Medulla oblongata (tissue), 1 donor: ENCODE data around the gene SERPINB1.

Source experiments
- DNase-seq: peaks from one replicate; pipeline ENCODE4 v3.0.0-alpha.2; 2015; ENCODE audit errors: extremely low spot score

The SERPINB1 gene

DNA sequence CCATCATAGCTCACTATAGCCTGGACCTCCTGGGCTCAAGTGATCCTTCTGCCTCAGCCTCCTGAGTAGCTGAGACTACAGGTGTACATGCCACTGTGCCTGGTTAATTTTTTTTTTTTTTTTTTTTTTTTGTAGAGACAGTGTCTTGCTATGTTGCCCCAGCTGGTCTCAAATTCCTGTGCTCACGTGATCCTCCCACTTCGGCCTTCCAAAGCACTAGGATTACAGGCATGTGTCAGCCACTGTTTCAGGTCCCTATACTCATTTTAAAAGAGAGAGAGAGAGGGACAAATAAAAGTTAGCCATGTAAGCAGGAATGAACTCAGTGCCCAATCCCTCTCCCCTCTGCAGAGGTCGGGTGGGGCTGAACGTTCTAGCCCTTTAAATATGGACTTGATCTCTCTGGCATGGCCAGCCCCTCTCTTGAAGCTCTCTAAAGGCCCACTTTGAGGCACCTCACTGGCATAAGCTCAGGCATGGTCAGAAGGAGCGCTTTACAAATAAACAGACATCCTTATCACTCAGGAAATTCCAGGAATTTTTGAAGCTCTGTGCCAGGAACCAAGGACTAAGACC lies 9.0 kb upstream of the SERPINB1 start:
- DNase-seq = no peak

DNA sequence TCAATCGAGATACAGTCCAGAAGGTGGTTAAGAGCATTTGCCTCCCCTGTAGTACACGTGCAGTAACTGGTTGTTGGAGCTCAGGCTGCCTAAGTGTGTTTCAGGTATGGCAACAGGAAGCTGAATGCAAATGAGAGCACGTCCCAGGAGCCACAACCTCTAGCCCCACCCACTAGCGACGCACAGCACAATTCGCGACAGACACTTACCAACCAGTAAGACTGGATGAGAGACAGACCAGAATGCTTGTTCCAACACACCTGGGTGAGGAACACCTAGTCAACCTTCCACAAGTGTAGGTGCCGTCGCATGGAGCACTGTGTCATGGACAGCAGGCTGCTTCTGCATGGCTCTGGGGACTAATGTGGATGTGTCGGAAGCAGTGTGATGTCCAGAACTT lies 7.2 kb upstream of the SERPINB1 start:
- no peak for DNase-seq

DNA sequence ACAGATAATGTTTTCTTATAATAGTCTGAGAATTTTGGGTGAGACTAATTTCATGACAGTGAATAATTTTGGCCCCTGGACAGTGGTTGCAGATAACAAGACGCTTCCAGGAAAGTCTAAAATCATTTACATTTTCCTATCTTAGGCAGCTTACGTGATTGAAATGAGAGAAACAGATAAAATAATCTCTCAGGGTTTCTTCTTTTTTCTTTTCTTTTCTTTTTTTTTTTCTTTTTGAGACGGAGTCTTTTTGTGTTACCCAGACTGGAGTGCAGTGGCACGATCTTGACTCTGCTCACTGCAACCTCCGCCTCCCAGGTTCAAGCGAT lies 4.2 kb upstream of the SERPINB1 start:
- no peak for DNase-seq

DNA sequence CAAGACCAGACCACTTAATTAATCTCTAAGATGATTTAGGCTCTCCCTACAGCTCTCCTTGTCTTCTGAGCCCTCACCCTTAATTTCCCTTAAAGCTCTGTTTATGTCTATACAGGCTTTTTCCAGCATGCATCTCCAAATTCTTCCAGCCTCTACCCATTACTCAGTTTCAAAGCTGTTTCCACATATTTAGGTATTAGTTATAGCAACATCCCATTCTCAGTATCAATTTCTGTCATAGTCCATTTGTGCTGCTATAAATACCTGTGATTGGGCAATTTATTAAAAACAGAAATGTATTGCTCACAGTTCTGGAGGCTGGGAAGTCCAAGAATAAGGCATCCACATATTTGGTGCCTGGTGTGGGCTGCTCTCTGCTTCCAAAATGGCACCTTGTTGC lies 2.3 kb upstream of the SERPINB1 start:
- no peak for DNase-seq

DNA sequence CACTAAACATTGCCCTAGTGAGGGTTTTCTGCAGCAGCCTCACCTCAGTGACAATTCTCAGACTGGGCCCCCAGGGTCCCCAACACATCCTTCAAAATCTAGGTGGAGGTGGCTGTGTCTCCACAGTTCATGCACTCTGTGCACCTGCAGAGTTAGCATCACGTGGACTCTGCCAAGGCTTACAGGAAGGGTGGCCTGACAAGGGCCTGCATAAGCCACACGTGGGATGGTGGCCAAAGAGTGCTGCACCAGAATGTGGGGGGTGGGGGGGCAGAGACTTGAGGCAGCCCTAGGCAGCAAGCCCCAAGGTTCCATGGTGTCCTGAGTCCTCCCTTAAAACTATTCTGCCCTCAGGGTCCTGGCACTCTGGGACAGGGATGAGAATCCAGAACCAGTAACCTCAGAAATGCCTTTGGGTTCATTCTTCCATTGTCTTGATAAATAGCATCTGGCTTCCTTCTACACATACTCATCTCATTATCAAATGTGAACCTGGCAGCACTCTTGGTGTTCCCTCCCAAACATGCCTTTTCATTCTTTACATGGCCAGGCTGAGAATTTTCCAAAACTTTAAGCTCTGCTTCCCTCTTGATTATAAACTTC lies 1.6 kb upstream of the SERPINB1 start:
- no peak for DNase-seq

DNA sequence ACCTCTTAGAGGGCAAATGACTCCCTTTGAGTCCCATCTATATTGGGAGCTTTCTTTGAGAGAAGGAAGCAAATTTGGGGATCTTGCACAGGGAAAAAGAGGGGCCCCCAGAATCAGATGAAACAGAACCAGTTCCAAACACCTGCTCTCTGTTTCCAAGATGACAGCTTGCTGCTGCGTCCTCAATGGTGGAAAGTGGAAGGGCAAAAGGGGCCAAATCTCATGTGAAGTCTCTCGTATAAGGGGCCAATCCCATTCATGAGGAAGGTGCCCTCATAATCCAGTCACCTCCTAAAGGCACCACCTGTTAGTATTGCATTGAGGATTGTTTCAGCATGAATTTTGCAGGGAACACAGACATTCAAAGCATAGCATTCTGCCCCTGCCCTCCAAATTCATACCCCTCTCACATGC lies 483 bp upstream of the SERPINB1 start:
- DNase-seq = no peak

DNA sequence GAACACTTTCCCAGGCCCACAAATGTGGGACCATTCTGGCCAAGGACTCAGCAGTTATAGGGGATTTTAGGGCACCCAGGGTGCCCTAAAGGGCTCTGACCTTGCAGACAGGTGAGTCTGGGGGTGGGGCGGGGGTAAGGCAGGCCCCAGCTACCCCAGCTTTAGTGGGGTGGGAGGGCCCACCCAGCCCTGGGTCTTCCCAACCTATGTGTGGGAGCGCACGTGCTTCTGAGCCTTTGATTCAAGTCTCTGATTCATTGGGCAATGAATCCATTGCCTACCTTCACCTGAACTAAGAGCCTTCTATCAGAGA lies 958 bp downstream of the SERPINB1 start:
- DNase-seq = no peak

DNA sequence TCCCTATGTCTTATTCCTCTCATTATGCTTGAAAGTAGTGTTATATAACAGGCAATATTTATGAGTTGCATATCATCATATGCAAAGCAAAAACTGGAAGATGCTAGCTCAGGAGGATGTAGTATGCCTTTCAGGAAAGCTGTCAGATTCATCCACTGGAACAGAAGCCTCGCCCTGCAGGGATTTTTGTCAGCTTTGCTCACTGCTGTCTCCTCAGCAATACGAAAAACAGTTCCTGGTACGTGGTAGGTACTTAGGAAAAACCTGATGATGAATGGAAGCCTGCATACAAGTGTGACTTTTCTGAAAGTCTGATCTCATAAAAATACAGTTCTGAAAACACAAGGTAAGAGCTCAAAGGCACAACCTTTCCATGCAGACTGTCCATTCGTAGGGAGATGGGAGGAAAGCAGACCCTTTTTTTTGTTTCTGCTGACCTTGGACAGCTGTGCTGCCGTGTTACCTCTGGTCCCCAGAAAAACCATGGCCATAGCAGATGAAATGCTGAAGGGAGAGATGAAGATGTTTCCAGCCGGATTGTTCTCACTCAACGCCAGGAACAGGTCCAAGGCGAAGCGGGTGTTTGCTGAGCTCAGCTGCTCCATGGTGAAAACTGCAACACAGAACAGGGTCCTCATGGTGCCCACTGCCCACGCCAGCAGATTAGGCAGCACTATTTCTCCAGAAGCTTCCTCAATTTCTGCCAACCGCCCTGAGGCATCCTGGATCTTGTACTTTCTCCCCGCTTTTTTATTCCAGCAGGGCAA lies 1.5 kb downstream of the SERPINB1 start:
- DNase-seq = no peak

DNA sequence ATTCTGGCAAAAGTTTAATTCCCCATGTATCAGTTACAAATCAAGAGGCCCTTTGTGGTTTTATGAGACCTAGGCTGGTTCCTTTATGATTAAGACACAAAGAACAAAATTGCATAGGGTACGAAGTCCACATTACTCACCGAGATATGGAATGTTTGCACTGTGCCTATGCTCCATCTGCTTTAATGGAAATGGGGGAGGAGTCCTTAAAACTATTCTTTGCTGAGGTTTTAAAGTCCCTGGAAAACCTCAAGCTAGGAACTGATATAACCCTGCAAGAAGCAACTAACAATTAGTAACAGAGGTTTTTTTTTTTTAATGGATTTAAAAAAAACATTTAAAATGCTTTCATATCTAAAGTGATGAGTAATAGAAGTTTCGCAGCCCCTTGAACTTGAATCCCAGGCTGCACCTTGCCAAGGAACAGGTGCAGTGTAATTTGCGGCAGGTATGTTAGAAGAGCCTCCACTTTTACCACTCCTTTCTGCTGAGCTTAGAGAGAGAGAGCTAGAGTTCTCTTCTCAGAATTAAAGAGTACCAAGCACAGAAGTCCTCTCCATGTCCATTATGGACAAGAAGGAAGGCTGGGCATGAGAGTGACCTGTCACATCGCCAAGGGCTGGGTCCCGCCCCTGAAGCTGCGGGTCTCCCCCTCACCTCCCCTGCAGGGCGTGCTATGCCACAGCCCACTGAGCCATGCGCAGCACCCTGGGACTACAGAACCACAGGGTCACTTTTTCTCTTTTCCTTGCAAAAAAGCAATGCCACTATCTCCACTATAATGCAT lies 2.3 kb downstream of the SERPINB1 start:
- no peak for DNase-seq

DNA sequence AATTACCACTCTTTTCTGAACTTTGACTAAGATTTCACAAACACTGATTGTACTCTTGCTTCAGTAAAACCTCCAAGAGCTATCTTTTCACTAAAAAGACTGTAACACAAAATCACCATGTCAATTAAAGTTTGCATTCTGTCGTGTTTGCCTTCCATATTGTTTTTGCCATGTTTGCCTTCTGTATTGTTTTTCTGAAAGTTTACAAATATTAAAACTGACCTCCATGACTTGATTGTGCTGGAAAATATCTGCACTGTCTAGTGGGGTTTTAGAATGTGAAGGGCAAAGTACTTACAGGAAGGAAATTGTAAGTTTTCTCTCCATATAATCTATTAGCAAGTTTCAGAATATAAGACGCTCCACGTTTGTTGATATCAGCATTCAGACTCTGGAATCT lies 3.4 kb downstream of the SERPINB1 start:
- DNase-seq = no peak

DNA sequence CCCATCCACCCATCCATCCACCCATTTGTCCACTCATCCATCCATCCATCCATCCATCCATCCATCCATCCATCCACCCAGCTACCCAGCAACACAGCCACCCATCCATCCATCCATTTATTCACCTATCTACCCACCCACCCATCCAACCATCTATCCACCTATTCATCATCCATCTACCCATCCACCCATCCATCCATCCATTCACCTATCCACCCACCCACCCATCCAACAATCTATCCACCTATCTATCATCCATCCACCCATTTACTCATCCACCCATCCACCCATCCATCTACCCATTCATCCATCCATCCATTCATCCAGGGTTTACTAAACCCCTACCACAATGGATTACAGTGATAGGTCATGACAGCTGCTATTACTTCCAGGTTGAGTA lies 7.4 kb downstream of the SERPINB1 start:
- no peak for DNase-seq

DNA sequence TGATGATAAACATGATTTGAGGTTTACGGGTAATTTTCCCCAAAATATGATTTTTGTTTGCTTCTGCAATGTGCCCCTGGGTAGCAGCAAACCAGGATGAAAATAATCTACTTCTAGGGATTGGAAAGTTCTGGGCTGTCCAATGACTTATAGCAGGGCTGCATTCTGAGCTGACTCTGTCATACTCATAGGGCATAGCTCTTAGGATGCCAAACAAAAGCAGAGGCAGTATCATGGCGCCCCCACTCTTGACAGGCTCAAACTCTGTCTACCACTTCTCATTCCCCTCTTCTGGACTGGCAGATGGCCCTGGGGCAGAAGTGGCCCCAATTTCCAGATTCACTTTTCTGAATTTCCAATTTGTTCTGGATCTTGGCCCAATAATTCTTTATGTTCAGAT lies 10.3 kb downstream of the SERPINB1 start:
- DNase-seq = no peak

DNA sequence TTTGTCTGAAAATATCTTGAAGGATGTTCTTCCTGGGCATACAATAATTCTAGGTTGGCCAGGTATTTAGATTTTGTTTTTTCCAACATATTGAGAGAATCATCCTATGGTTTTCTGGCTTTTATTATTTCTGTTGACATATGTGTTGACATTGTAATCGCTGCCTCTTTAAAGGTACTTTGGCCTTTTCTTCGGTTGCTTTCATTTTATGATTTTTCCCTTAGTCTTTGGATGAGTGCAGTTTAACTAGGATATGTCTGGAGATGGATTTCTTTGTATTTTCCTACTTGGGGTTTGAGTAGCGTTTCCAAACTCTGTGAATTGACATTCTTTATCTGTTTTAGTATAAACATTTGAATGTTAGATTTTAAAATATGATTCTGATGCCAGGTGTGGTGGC lies 11.5 kb downstream of the SERPINB1 start:
- DNase-seq = no peak

DNA sequence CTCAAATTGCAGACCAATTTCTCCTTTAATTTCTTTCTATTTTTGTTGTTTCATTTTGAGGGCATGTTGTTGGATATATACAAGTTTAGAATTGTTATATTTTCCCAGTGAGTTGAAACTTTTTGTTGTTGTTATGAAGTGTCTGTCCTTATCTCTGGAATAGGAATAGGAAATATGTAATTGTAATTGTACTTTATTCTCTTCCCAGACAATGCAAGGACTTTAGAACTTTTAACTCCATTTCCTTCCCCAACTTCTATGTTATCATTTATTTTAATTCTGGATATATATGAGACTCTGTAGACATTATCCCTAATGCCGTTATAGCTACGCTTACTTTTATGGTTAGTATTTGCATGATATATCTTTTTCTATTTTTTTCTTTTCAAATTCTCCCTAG lies 12.4 kb downstream of the SERPINB1 start:
- DNase-seq = no peak

DNA sequence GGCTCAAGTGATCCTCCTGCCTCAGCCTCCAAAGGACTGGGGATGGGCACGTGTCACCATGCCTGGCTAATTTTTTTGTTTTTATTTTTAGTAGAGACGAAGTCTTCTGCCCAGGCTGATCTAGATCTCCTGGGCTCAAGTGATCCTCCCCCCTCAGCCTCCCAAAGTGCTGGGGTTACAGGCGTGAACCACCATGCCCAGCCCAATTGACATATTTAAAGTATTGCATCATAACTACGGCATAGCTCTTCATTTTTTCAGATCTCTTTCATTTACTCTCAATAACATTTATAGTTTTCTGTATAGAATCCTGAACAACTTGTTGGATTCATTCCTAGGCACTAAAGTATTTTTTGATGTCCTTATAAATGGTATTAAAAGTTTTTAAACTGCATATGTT lies 13.0 kb downstream of the SERPINB1 start:
- DNase-seq = no peak

DNA sequence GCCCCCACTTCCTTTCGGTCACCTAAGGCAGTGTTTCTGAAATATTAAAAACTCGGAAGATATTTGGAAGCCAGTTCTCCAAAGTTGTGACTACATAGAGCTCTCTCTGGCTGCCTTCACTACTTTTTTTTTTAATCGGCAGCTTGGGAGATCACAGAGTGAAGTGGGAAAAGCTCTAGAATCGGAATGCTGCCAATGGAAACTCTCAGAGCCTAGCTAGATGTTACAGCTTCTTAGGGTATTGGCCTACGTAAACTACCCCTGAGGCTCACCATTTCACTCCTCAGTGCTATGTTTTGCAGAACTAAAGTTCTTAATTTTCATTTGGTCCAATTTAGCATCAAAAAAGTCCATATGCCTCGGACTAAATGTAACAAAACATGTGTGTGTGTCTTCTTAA lies 14.5 kb downstream of the SERPINB1 start:
- no peak for DNase-seq

DNA sequence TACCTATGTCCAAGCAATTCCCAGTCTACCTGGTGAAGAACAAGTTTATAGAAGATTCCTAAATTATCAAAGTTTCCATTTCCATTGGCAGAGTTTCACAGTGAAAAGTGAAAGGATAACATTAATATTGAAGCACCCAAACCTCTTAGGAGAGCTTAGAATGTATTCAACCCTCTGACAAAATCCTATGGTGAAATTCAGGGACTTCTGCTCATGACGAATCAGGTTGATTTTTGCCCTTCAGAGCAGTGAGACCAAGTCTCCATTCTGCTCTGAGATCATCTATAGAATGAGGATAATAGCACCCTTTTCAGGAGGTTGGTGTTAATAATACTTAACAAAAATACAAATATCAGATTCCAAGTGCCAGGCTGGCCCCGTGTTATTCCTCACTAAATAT lies 15.5 kb downstream of the SERPINB1 start:
- no peak for DNase-seq

DNA sequence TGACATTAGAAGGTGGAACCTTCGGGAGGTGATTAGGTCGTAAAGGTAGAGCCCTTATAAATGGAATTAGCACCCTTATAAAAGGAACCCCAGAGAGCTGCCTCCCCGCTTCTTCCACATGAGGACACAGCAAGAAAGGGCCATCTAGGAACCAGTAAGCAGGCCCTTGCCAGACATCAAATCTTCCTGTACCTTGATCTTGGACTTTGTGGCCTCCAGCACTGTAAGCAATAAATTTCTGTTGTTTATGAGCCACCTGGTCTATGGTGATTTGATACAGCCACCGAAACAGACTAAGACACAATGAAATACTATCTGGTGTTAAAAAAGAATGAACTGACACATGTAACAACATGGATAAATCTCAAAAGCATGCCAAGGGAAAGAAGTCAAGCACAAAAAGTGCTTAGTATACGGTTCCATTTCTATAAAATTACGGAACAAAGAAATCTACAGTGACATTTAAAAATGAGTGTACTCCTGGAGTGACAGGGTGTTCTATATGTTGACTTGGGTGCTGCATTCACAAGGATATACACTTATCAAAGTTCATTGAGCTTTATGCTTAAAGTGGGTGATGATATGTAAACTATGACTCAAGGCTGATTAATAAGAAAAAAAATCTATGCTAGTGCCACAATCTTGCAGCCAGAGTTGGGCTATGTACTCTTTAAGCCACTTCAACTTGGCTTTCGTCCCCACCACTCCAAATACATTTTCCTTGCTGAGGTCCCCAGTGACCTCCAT lies 18.4 kb downstream of the SERPINB1 start:
- no peak for DNase-seq

DNA sequence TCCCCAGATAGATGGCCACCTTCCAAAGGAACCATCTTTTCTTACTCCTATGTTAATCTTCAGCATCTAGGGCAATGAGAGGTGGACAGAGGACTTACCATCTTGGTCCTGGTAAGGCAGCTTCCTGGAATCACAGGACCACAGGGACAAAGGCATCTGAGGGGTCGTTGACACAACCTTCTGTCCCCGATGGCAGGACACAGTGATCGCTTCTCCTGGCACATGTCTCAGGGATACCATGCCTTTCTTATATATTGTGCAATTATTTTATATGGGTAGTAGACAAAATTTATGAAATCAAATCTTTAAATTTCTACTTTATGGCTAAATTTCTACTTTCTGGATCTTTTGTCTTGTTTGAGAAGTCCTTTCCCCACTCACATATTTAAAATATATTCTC lies 20.1 kb downstream of the SERPINB1 start:
- no peak for DNase-seq

DNA sequence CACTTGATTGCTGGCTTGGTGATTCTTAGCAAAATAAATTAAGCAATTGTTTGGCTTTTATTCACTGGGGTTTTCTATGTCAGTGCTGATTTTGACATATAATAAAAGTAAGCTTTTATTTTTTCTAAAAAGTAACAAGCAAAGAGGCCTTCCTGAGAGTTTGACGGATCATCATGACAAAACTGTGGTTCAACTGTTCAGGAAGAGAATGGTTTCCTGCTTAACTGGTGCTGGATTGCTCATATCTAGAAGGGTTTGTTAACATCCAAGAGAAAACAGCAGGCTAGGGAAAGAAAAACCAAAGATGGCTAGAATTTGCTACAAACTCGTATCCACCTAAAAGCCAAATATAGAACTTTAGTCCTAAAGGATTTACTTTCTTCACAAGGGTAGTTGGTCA lies 21.2 kb downstream of the SERPINB1 start:
- DNase-seq = no peak

DNA sequence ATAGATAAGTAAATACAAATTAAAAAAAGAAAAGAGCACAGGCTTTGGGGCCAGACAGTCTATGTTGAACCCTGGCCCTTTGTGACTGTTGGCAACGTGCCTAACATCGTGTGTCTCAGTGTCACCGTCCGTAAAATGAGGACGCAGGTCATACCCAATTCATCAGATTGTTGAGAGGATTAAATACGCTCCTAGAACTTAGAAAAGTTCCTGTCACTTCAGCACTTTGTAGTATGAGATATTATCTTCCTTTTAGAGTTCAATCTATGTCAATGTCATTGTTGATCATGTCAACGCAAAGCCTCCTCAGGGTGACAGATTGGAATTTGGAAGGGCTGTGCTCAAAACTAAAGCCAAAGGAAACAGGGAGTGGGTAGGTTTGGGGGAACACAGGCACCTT lies 21.7 kb downstream of the SERPINB1 start:
- no peak for DNase-seq

DNA sequence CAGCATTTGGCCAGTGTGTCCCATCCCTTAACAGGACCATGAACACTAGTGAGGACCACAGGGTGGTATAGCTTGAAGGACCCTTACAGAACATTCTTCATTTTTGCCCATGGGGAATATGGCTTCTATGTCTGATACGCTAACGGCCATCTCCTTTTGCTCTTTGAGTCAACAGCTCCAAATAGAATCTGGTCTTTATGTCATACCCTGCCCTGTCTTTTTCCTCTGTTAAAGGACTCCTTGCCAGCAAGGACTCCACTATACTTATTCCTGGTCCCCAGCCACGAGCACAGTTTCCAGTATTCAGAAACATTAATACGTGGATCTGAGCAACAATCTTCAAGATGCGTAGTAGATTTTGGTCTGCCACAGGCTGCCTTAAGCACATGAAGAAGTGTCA lies 22.5 kb downstream of the SERPINB1 start:
- DNase-seq = no peak
